Testis (tissue), 2 donors: ENCODE measurements around the gene GABRB2.

Source experiments
- CTCF ChIP-seq, 3 experiments: fragments of 450-650 bp in 2 of 3; fragments of 200-600 bp in 1 of 3; sonication (generic) in 1 of 3; IDR thresholded peaks; one replicate each; pipeline ENCODE4 v1.5.1; 2016 to 2019; ENCODE audit warnings: antibody characterized with exemption in 3 of 3, mild to moderate bottlenecking in 2 of 3, moderate library complexity in 1 of 3
- POLR2A ChIP-seq: fragments of 450-650 bp; IDR thresholded peaks from one replicate; pipeline ENCODE4 v1.6.1; 2017; ENCODE audit warnings: antibody characterized with exemption, mild to moderate bottlenecking, moderate library complexity

- no peak for TF ChIP-seq CTCF (IDR thresholded peaks at IDR 0.05)
- TF ChIP-seq POLR2A, result no peak
These were observed 244.0 kb downstream of the GABRB2 start for GRCh38 chr5:161302559-161302958.
